Measurements from ENCODE around the gene ALG12. TPM values are rescaled to one million over a fixed set of nuclear protein-coding genes. Genes with fewer than 3 reads are reported as not detected.
"Not testable (repeated sequence)": the region's sequence is repeated elsewhere in the genome, so short reads cannot be mapped to it uniquely, and the experiment has no call there.

The ALG12 gene
- total and polyA plus RNA-seq, 2 donors = 18.5 to 20.4 TPM

DNA sequence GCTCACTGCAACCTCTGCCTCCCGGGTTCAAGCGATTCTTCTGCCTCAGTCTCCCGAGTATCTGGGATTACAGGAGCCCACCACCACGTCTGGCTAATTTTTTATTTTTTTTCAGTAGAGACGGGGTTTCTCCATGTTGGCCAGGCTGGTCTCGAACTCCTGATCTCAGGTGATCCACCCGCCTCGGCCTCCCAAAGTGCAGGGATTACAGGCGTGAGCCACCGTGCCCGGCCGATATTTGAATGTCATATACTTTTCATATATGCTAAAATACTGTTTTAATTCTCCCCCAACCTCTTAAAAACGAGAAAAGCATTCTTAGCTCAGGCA lies 65.7 kb downstream of the ALG12 start:
- not testable (repeated sequence) for DNase-seq (ENCODE audit: extremely low spot score); H3K27ac ChIP-seq (ENCODE audit: low read depth); H3K36me3 ChIP-seq (ENCODE audit: insufficient read depth); H3K4me1 ChIP-seq (ENCODE audit: insufficient read depth)
- H3K4me3 ChIP-seq (ENCODE audit: low read depth, low read length) = peak overlapping the region; percentile 55
- WGBS = 57% methylated on average over 13 of the region's 13 CpGs

DNA sequence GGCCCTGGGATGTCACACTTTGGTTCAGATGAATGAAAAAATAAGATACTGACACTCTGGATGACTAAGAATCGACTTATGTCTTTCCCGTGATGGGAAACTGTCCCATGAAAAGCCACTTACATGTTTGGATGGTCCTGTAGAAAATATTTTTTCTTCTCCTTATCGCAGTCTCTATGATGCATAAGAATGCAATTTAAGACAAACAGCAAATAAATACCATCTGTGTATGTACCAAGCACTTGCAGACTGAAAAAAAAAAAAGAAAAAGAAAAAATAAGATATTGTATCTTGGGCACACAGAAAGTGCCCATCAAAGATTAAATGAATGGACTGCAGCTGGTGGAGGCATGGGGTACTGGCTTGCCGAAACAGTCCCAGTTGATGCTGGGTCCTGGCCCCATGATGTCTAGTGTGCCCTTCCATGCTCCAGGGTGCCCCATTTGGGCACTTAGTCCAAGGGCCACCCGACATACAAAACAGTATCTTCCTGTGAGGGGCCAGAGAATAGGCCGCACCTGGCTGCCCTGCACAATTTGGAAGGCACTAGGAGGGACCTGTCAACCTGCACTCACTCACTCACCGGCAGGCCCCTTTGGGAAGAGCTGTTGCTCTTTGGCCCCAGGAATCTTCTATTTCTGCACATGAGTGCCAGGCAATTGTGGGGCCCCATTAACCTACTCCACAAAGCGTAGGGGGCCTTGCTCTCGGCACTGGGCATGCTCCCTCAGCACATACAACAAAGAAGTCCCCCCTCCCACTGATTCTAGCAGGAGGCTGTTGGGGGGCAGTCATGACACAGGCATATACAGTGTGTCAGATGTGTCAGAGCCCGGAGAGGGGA lies 67.1 kb downstream of the ALG12 start:
- 79% methylated on average over 10 of the region's 10 CpGs for WGBS
- Histone ChIP-seq H3K4me1 (ENCODE audit: insufficient read depth) (no peaks in the 10 kb centered on the region), H3K4me3 (ENCODE audit: low read depth, low read length) (no peak overlapping the region), H3K36me3 (ENCODE audit: insufficient read depth) (no peaks in the 10 kb centered on the region), H3K27ac (ENCODE audit: low read depth) (no peak overlapping the region)
- no peak for DNase-seq (ENCODE audit: extremely low spot score)

Small RNAs within 50 kb of the gene (small RNA-seq; reads per million reads assigned to genes)
- gene MIR6821 = not detected

Other genes starting within 250 kb of the ALG12 start
- 29.4 TPM for gene BRD1, start 90.6 kb downstream of the ALG12 start, total RNA-seq
- gene BRD1, start 90.6 kb downstream of the ALG12 start, polyA plus RNA-seq = 26.3 TPM
- 7.8 TPM for gene ZBED4, start 64.6 kb downstream of the ALG12 start, total RNA-seq
- 4.6 TPM for gene ZBED4, start 64.6 kb downstream of the ALG12 start, polyA plus RNA-seq
- 19.3 TPM for gene CRELD2, start 196 bp upstream of the ALG12 start, total RNA-seq
- gene CRELD2, start 196 bp upstream of the ALG12 start, polyA plus RNA-seq = 37.3 TPM
- 17.1 TPM for gene PIM3, start 42.3 kb upstream of the ALG12 start, total RNA-seq
- 74.5 TPM for gene PIM3, start 42.3 kb upstream of the ALG12 start, polyA plus RNA-seq
- gene IL17REL, start 94.3 kb upstream of the ALG12 start, total RNA-seq = not detected
- gene IL17REL, start 94.3 kb upstream of the ALG12 start, polyA plus RNA-seq = 0.01 TPM
- gene TTLL8, start 139.9 kb upstream of the ALG12 start, total RNA-seq = not detected
- gene TTLL8, start 139.9 kb upstream of the ALG12 start, polyA plus RNA-seq = not detected
- gene MLC1, start 167.0 kb upstream of the ALG12 start, total RNA-seq = 2.4 TPM
- gene MLC1, start 167.0 kb upstream of the ALG12 start, polyA plus RNA-seq = 0.09 TPM
- gene MOV10L1, start 171.6 kb upstream of the ALG12 start, total RNA-seq = 9.7 TPM
- gene MOV10L1, start 171.6 kb upstream of the ALG12 start, polyA plus RNA-seq = 0.33 TPM